Germinal center (tissue), 1 donor: Measurements from ENCODE around the gene PPCDC.

Experiments used
- DNase-seq: peaks from one replicate; pipeline ENCODE4 v3.0.0; 2012; ENCODE audit warnings: mixed read lengths, low spot score

PPCDC gene

DNA sequence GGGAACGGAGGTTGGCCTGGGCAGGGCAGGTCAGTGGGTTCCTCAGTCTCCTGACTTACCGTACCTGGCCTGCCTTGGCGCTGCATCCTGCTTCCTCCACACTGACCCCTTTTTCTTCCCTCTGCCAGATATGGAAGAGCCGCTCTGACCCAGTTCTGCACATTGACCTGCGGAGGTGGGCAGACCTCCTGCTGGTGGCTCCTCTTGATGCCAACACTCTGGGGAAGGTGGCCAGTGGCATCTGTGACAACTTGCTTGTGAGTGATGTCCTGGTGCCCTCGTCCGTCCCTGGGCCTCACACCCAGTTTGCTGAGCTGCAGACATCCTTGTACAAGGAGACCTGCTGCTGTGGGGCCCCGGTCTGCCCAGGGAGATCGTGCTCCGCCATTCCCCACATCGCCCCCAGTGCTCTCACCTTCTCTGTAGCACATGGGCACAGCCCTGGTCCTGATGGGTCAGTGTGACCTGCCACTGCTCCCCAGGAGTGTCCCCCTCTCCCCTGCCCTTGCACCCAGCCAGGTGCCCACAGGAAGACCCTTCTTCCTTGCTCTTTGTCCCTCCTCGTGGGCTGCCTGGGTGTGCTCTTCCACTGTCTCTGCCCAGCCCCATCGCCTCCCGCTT, 21.0 kb downstream of the PPCDC start:
- no peak for DNase-seq

- DNase-seq = no peak
Measured at GRCh38 chr15:75045332-75046015, 22.1 kb downstream of the PPCDC start.

DNA sequence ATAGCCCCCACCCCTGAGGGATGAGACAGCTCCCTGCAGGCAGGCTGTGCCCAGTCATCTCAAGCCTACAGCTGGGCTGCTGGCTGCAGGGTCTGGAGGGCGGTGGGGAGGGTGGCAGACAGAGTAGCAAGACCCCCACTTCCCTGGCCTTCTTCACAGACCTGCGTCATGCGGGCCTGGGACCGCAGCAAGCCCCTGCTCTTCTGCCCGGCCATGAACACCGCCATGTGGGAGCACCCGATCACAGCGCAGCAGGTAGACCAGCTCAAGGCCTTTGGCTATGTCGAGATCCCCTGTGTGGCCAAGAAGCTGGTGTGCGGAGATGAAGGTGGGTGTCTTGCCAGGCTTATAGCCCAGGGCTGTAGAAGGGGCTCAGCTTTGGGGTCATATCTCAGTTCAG, 25.0 kb downstream of the PPCDC start:
- DNase-seq = no peak

DNA sequence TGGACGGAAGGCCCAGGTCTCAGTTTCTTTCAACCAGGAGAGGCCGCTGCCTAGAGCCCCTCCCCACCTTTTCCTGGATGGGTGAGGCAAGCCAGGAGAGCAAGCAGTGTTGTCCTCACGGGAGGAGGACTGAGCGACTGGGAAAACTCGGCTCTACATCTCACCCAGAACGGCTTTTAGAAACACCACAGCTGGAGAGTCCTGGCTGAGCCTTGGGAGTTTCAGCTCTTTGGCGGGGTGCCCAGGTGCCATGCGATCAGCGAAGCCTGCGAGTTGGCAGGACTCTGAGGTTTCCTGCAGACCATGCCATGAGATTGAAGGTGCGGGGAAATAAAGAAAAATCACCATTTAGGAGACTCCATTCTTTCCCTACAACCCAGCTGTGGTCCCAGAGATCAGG, 26.0 kb downstream of the PPCDC start:
- DNase-seq = no peak

GRCh38 chr15:75050283-75050682, 26.9 kb downstream of the PPCDC start:
- DNase-seq = no peak

DNA sequence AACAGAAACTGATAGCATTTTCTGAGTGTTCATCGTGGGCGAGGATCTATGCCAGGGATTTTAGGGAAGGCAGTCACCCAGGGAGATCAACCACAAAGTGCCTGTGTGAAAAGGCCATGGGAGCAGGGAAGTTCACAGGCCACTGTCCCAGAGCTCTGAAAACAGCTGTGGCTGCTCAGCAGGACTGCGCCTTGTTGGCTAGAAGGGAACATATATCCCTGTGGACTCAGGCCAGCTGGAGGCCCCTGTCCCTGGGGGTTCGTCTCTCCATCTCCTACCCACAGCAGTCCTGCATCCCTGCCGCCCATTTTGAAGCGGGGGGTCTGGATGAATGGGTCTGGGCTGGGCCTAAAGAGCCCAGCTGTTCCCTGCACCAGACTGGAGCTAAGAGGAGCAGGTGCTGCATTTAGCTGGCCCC, 27.8 kb downstream of the PPCDC start:
- DNase-seq = no peak

- no peak for DNase-seq
Measured at GRCh38 chr15:75051711-75052110, 28.3 kb downstream of the PPCDC start.

DNA sequence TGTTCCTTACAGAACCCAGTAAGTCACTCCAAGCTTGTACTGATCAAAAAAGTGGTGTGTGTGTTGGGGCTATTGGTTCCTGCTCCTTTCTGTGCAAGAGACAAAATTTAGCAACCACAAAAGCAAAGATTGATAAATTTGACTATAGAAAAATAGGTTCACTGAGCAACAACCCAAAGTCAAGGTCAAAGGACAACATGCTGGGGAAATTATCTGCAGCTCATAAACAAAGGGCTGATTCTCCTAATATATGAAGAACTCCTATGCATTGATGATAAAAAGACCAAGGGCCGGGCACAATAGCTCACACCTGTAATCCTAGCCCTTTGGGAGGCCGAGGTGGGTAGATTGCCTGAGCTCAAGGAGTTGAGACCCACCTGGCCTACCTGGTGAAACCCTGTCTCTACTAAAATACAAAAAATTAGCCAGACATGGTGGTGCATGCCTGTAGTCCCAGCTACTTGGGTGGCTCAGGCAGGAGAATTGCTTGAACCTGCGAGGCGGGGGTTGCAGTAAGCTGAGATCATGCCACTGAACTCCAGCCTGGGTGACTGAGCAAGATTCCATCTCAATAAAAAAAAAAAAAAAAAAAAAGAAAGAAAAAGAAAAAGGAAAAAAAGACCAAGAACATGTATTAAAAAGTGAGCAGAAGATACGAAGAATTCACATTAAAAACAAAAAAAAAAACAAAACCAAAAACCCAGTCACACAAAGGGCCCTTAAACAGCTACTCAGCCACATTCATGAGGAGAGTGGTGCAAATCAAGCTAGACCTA, 29.8 kb downstream of the PPCDC start:
- DNase-seq = no peak

DNA sequence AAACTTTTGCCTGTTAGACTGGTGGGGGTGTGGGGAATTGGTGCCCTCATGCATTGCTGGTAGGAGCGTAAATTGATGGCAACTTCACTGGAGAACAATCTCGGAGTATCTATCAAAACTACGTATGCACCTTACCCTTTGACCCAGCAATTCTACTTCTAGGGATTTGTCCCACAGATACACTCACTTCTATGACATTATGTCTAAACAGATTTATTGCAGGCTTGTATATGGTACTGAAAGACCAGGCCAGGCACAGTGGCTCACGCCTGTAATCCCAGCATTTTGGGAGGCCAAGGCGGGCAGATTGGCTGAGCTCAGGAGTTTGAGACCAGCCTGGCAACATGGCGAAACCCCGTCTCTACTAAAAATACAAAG, 30.3 kb downstream of the PPCDC start:
- no peak for DNase-seq

DNA sequence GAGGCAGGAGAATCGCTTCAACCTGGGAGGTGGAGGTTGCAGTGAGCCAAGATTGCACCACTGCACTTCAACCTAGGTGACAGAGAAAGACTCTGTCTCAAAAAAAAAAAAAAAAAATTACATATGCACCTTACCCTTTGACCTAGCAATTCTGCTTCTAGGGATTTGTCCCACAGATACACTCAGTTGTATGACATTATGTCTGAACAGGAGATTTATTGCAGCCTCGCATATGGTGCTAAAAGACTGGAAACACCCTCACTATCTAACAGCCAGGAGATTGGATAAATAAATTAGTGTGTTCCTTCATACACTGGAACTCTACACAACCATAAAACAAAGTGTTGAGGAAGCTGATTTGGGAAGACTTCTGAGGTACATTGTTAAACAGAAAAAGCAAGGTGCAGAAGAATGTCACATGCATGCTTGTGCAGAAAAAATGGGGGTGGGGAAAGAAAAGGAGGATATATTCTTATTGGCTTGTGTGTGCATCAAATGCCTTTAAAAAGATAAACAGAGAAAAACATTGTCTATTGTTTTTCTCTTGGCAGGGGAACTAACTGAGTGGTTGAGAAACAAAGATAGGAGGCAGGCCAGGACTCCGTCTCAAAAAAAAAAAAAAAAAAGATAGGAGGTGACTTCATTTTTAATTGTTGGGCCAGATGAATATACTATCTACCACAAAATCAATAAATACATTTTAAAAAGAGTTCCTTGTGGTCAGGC, 30.9 kb downstream of the PPCDC start:
- no peak for DNase-seq

DNA sequence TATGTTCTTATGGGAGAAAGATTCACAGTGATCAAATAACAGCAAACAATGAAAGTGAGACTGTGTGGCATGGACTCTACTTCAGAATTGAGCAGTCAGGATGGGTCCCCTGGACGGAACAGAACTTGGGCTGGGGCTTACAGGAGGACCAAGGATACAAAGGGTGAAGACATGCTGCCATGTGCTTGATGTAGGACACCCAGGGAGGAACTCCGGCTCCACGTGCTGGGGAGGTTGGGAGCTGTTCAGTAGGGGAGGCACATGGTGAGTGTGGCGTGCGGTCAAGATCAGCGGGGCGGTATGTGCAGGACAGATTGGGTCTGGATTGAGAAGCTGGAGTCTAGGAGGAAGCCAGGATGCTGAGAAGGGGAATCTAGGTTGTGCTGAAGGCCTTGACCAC, 32.6 kb downstream of the PPCDC start:
- no peak for DNase-seq

- no peak for DNase-seq
Measured at GRCh38 chr15:75058127-75058905, 34.9 kb downstream of the PPCDC start.

DNA sequence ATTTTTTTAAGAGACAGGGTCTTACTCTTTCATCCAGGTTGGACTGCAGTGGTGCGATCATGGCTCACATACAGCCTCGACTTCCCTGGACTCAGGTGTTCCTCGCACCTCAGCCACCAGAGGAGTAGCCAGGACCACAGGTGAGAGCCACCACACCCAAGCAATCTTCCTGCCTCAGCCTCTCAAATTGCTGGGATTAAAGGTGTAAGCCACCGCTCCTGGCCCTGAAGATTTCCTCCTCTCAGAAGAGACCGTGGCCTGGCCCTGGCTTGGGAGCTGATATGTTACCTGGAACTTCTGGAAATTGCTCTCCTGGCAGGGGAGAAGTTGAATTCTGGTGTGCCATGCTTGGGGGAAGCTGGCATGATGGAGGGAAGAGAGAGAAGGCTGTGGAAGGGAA, 36.2 kb downstream of the PPCDC start:
- DNase-seq = no peak

DNA sequence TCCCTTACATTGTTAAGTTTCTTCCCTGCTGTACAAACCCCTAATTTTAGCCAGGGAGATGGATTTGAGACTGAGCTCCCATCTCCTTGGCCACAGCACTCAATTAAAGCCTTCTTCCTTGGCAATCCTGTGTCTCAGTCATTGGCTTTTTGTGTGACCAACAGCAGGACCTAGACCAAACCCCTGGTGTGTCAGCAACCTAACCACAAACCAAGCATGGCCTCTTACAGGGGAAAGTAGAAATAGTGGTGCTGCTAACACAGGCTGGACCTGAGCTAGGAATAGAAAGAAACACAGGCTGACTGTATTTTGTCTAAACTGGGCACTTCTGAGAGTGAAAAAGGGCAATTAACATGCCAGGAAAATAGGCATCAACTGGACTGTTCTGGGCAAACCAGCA, 37.9 kb downstream of the PPCDC start:
- DNase-seq = no peak

DNA sequence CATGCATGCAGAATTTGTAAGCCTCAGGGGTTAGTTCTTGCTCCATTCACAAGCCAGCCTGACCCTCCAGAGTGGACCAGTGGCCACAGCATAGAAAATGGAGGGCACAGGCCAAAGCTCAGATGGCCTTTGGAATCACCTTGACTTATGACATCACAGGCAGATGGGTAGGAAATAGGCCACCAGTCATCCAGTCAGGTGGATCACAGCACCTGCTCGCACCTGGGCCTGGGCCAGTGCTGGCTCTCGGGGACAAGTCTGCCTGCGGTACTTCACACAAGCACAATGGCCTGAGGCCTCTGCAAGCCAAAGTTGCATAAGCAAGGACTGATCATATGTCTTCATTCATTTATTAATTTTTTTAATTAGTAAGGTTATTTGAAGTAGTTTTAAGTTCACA, 39.3 kb downstream of the PPCDC start:
- DNase-seq = no peak

GRCh38 chr15:75063338-75063737, 39.9 kb downstream of the PPCDC start:
- no peak for DNase-seq

- no peak for DNase-seq
Measured at GRCh38 chr15:75063889-75064288, 40.5 kb downstream of the PPCDC start.

GRCh38 chr15:75064846-75065245, 41.5 kb downstream of the PPCDC start:
- DNase-seq = no peak

DNA sequence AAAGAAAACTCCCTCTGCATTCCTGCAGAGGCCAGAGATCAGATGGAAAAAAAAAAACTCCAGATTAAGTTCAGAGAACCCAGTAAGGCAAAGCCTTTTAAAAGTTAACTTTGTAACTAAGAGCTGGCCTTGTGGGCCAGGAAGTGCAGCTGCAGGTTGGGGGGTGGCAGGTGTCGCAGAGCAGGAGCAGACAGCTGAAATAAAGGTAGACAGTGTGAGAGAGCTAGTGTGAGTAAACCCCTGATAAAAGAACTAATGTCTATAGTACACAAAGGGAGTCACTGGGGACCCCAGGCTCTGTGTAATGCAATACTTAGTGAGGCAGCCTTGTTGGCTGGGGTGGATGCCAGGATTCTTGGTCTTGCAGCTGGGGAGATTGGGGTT, 42.1 kb downstream of the PPCDC start:
- no peak for DNase-seq

GRCh38 chr15:75065851-75066509, 42.6 kb downstream of the PPCDC start:
- DNase-seq = no peak

GRCh38 chr15:75067123-75067830, 43.9 kb downstream of the PPCDC start:
- DNase-seq = no peak
